NOMO-1 treated with DMSO at 0.1 percent for 48 hours (cell line): ENCODE data around the gene MAP7D1.

ENCODE experiments used
- DNase-seq: peaks from one replicate; lab custom pipeline; 2025; ENCODE audit not compliant: unreplicated experiment; lab: John Stamatoyannopoulos, UW

Gene MAP7D1

GRCh38 chr1:36155408-36156328, at the start of gene MAP7D1:
Gene MAP7D1 (plus strand): TSS chr1:36156160. CDS start chr1:36156418, 258 bp downstream.
- peak; percentile 57 for DNase-seq

GRCh38 chr1:36106269-36106668, 49.7 kb upstream of the MAP7D1 start:
- no peak for DNase-seq

DNA sequence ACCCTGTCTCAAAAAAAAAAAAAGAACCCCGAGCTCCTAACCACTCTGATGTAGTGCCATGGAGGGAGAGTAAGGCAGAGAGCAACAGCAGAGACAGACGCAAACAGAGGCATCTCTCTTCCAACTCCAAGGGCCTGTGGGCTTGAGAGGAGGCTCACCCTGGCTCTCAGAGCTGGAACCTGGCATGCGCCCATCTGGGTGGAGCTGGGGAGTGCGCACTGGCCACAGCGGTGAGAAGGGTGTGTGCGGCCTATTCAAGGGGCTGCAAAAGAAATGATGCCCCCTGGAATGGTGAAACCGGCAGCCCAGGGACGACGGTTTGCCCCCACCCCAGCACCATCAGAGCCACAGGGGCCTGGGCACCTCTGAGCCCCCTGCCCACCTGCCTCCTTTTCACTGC, 48.6 kb upstream of the MAP7D1 start:
- no peak for DNase-seq

- no peak for DNase-seq
Observed at GRCh38 chr1:36108314-36108713, 47.6 kb upstream of the MAP7D1 start.

DNA sequence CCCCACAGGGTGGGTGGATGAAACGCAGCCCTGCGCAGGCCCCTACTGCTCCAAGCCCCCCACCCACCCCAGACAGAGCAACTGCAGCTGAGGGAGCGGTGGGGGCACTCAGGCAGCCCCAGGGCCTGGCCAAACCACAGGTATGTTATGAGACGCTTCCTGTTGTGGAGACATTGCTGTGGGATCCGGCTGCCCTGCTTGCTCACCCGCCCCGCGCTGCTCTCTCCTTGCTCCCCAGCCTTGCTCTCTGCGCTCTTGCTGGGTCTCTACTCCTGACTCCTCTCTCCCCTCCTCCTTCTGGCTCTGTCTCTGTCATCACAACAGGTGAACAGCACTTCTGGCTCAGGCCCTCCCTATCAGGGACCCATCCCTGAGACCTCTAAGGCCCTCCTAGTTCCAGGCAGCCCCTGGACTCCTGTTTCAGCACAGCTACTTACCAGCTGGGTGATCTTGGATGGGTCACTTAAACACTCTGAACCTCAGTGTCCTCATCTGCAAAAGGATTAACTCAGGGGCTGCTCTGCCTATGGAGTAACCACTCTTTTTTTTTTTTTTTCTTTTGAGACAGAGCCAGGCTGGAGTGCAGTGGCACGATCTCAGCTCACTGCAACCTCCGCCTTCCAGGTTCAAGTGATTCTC, 46.8 kb upstream of the MAP7D1 start:
- DNase-seq, result no peak

DNA sequence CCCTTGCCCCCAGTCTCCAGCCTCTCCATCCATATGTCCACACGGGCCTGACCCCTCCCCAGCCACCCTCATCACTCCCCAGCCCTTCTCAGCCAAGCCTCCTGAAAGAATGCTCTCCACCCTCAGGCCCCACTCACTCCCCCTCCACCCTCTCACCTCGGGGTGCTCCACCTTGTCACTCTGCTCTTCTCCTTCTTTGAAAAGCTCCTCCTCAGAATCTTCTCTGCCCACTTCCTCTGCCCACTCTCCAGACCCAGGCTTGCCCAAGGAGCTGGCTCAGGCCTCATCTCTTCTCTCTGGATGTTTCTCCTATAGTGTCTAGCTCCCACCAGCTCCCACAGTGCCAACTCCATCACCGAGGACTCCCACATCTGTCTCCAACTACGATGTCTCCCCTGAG, 44.8 kb upstream of the MAP7D1 start:
- DNase-seq, result no peak

DNA sequence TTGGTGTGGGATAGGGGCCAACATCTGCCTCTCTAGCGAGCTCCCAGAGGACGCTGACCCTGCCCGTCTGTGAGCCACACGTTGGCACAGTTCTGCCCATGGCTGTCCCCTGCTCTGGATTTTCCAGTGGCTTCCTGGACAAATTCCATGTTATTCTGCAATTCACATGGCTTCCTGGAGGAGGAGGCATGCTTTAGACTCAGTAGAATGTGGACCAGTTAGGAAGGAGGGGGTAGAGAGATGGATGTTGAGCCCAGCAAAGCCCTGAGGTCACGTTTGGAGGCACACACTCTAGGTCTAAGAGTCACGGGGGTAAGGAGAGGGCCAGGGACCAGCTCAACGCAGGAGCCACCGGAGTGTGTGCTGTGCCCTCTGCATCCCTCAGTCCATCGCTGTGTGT, 43.1 kb upstream of the MAP7D1 start:
- DNase-seq, result no peak

GRCh38 chr1:36114371-36114770, 41.6 kb upstream of the MAP7D1 start:
- no peak for DNase-seq

GRCh38 chr1:36115200-36115669, 40.7 kb upstream of the MAP7D1 start:
- DNase-seq, result no peak

DNA sequence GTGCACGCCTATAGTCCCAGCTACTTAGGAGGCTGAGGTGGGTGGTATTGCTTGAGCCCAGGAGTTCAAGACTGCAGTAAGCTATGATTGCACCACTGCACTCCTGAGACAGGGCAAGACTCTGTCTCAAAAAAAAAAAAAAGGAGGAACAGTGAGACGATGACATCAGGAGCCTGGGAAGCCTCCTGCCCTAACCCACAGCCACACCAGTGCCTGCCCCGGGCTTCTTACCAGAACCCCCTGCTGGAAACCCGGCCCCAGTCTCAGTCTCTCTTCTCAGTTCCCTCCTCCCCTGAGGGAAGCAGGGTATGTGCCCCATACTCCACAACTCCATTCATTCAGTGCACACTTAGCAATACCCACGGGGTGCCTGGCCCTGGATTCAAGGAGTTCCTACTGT, 40.0 kb upstream of the MAP7D1 start:
- peak; percentile 16 for DNase-seq

- no peak for DNase-seq
Observed at GRCh38 chr1:36116901-36117300, 39.1 kb upstream of the MAP7D1 start.

DNA sequence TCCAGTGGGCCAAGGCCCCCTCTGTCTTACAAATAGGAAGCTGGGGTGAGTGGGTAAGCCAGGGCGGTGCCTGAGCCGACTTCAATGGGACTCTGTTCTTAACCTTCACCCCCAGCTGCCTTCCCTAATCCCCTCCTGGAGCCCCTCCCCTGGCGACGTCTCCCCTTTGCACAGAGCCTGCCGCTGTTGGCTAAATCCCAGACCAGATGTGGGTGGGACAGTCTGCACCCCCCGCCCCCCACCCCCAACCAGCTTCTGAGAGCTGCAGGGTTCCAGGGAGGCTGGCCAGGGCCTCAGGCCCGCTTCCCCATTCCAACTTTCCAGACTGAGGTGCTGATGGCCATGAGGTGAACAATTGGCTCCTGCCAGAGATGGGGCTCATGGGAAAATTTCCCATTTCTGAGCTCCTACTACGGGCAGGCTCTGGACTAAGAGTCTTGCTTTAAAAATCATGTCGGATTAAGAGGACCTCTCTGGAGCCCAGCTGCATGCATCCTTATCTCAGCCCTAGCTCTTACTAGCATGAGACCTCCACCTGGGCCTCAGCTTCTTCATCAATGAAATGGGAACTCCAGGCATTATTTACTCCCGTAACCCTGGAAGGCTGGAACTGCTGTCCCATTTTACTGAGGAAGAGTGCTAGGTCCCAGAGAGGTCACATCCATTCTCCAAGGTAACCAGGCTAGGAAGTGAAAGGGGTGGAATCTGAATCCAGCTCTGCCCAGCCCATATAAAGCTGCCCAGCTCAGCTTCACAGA, 37.3 kb upstream of the MAP7D1 start:
- DNase-seq, result no peak

DNA sequence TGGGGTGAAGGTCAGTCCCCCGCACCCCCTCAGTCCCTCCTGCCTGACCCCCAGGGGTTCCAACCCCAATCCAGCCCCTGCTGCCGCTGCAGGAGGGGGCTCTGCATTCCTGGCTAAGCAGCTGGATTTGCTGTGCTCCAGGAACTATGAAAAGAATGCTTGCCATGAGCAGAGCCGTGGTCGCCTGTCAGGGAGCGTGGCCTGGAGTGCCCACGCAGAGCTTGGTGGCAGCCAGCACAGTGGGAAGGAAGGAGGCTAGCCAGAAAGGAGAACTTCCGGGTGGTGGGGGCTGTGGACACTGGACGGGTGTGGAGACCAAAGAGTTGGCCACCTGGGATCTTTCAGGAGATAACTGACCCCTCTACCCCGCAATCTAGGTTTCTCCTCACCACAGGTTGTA, 36.5 kb upstream of the MAP7D1 start:
- no peak for DNase-seq

DNA sequence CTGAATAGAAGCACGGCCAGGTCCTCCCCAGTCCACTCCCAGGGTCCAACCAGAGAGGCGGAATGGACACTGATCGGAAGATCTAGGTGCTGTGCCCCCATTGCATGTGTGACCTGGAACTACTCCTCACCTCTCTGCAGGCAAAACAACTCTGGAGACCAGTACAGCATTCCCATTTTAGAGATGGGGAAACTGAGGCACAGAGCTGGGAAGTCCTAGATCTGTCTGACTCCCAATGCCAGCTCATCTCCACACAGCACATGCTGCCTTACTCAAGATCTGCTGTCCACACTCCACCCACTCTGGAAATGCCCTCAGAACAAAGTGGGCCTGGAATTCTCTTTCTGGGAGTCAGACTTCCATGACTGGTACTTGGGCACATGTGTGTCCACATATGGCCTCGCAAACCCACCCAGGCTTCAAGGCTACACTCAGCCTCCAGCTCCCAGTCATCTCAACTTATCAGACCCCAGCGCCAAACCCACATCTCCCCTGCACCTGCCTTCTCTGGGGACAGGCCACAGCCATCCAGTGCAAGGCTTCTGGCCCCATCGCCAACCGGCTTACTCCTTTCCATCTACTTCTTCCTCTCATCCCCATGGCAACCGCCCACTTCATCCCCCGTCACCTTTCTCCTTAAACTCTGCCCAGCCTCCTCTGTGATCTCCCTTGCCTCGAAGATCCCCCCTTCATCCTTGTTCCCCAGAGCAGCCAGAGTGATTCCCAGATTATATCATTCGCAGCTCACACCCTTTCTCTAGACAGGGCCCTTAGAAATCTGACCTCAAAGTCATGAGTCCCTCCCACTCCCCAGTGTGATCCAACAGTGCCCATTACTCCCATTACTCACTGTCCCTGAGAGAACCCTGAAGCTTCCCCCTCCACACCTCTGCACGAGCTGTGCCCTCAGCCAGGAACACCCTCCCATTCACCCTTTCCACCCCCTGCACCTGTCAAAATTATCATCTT, 33.6 kb upstream of the MAP7D1 start:
- DNase-seq, result no peak

DNA sequence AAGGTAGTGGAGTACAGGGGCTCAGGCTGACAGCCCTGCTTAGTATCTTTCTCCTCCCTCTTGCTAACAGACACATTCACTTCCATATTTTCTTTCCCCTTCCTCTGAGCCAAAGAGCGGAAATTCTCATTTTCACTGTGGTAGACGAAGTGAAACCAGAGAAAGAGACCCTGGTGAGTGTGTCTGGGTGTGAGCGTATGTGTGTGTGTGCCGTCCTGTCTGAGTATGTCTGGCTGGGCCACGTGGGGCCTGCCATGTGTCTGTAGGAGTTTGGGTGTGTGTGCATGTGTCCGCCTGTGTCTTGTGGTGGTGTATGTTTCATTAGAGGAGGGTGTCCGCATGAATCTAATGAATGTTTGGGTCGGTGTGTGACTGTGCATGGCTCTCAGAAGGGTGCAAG, 32.6 kb upstream of the MAP7D1 start:
- DNase-seq, result peak; percentile 84

DNA sequence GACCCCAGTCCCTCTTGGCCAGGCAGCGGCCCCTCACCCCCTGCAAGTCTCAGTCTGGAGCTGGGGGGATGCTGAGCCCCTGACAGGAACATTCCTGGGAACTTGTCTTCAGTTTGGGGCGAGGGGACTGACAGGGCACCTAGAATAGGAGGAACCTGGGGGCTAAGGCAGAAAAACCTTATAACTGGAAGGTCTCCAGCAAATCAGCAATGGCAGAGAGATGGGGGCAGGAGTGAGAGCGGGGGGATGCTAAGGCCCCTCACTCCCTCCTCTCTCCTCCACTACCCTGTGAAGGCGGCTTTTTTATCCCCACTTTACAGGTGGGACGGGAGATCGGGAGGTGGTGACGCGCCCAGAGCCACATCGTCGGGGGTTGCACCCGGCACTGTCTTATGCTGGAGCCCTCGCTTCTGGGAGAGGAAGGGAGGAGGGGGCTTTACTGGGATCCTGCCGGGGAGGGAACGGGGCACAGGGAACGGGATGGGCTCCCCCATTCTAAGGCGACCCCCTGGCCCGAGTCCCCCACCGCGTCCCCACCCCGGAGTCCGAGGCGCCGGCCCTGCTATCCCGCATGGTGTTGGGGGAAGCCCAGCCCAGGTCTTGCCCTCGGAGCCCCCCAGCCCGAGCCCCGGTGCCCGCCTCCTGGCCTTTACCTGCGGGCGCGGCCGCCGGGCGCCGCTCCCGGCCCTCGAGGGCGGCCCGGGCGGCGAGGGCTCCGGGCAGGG, 31.4 kb upstream of the MAP7D1 start:
- no peak for DNase-seq

GRCh38 chr1:36125129-36125991, 30.6 kb upstream of the MAP7D1 start, which contains the start of gene COL8A2:
Gene COL8A2 (minus strand): TSS chr1:36125222. CDS start chr1:36100242, 24,980 bp downstream.
- no peak for DNase-seq

GRCh38 chr1:36126005-36126716, 29.8 kb upstream of the MAP7D1 start:
- no peak for DNase-seq
